ENCODE measurements around the gene METRN.

- TF ChIP-seq POLR2A (IDR thresholded peaks at IDR 0.05; ENCODE audit: low read depth, low read length) (no peak), POLR2AphosphoS5 (IDR thresholded peaks at IDR 0.05; ENCODE audit: low read depth, low read length) (no peak), TAF1 (IDR thresholded peaks at IDR 0.05; ENCODE audit: borderline replicate concordance, low read depth, low read length) (no peak)
Measured at GRCh38 chr16:704047-704446, 10.9 kb upstream of the METRN start.

Measured in GM12892 (cell line).